ENCODE measurements around the gene NHS.

The NHS gene

DNA sequence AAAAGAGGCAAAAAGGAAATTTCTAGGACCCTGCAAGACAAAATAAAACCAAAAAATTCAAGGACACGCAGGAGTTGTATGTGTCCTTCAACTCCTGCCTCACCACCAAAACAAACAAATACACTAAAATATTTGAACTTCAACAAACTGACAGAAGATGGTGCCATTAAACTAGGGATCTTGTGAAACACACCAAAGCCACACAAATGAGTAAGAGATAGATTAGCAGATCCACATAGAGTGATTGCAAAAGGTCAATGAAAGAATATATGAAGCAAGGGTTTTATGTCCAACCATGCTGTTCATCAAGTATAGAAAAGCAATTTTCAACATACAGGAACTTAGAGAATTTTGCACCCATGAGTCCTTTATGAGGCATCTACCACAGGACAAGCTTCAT, 322.2 kb downstream of the NHS start:
- Histone ChIP-seq H3K4me2 (ENCODE audit: insufficient read depth, low read length) (no peak overlapping the region), H3K9me3 (ENCODE audit: insufficient read depth, low read length, severe bottlenecking) (no peaks in the 10 kb centered on the region), H4K20me1 (ENCODE audit: insufficient read depth, low read length) (no peaks in the 10 kb centered on the region), H2AFZ (ENCODE audit: low read depth, low read length) (no peak overlapping the region), H3K9ac (ENCODE audit: low read depth, low read length) (no peak overlapping the region), H3K4me1 (ENCODE audit: insufficient read depth, low read length) (no peaks in the 10 kb centered on the region), H3K36me3 (ENCODE audit: insufficient read depth, low read length) (no peaks in the 10 kb centered on the region), H3K27me3 (ENCODE audit: insufficient read depth, low read length, poor library complexity) (no peaks in the 10 kb centered on the region), H3K27ac (ENCODE audit: low read length) (no peak overlapping the region), H3K4me3 (ENCODE audit: low read depth in 1 of 2, low read length in 2 of 2) (no peak overlapping the region), H3K79me2 (ENCODE audit: insufficient read depth, low read length) (no peaks in the 10 kb centered on the region)
- DNase-seq = no peak
- TF ChIP-seq, protein P1, sequence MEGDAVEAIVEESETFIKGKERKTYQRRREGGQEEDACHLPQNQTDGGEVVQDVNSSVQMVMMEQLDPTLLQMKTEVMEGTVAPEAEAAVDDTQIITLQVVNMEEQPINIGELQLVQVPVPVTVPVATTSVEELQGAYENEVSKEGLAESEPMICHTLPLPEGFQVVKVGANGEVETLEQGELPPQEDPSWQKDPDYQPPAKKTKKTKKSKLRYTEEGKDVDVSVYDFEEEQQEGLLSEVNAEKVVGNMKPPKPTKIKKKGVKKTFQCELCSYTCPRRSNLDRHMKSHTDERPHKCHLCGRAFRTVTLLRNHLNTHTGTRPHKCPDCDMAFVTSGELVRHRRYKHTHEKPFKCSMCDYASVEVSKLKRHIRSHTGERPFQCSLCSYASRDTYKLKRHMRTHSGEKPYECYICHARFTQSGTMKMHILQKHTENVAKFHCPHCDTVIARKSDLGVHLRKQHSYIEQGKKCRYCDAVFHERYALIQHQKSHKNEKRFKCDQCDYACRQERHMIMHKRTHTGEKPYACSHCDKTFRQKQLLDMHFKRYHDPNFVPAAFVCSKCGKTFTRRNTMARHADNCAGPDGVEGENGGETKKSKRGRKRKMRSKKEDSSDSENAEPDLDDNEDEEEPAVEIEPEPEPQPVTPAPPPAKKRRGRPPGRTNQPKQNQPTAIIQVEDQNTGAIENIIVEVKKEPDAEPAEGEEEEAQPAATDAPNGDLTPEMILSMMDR (IDR thresholded peaks at IDR 0.05; ENCODE audit: borderline replicate concordance, extremely low read depth, low read length, poor library complexity, severe bottlenecking) = no peak
- TF ChIP-seq EZH2 (IDR thresholded peaks at IDR 0.05; ENCODE audit: borderline replicate concordance, low read depth, low read length, severe bottlenecking) = no peak
- no peak for ATAC-seq (ENCODE audit: insufficient read depth, low read depth)

DNA sequence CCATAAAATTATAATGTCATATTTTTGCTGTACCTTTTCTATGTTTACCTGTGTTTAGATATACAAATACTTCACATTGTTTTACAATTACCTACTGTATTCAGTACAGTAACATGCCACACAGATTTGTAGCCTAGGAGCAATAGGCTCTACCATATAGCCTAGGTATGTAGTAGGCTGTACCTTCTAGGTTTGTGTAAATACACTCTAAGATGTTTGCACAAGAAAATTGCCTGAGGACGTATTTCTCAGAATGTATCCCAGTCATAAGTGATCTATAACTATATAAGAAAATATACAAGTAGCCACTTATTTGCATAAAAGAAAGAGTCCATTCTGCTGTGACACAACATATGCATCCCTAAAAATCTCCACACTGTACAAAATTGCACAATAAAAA, 326.0 kb downstream of the NHS start:
- Histone ChIP-seq H3K27ac (ENCODE audit: low read length) (no peak overlapping the region), H2AFZ (ENCODE audit: low read depth, low read length) (no peak overlapping the region), H4K20me1 (ENCODE audit: insufficient read depth, low read length) (no peaks in the 10 kb centered on the region), H3K9ac (ENCODE audit: low read depth, low read length) (no peak overlapping the region), H3K79me2 (ENCODE audit: insufficient read depth, low read length) (no peaks in the 10 kb centered on the region), H3K9me3 (ENCODE audit: insufficient read depth, low read length, severe bottlenecking) (no peaks in the 10 kb centered on the region), H3K4me1 (ENCODE audit: insufficient read depth, low read length) (no peaks in the 10 kb centered on the region), H3K36me3 (ENCODE audit: insufficient read depth, low read length) (no peaks in the 10 kb centered on the region), H3K27me3 (ENCODE audit: insufficient read depth, low read length, poor library complexity) (no peaks in the 10 kb centered on the region), H3K4me2 (ENCODE audit: insufficient read depth, low read length) (no peak overlapping the region), H3K4me3 (ENCODE audit: low read depth in 1 of 2, low read length in 2 of 2) (no peak overlapping the region)
- no peak for DNase-seq
- no peak for ATAC-seq (ENCODE audit: insufficient read depth, low read depth)
- TF ChIP-seq, protein P1 (IDR thresholded peaks at IDR 0.05; ENCODE audit: borderline replicate concordance, extremely low read depth, low read length, poor library complexity, severe bottlenecking) = no peak
- no peak for TF ChIP-seq EZH2 (IDR thresholded peaks at IDR 0.05; ENCODE audit: borderline replicate concordance, low read depth, low read length, severe bottlenecking)

DNA sequence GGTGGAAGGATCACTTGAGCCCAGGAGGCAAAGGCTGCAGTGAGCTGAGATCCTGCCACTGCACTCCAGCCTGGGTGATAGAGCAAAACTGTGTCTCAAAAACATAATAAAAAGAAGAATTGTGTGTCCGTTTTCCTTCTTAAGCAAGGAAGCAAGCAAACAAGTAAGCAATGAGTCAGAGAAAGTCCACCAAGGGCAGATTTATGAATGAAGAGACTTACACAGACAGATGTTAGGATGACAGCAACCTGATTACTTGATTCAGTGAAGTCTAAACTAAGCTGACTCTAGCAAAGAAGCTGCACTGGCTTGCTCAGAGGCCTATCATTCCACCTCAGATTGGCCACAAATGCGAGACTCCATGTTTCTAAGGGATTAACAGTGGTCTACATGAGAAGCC, 328.2 kb downstream of the NHS start:
- Histone ChIP-seq H3K4me2 (ENCODE audit: insufficient read depth, low read length) (no peak overlapping the region), H3K9me3 (ENCODE audit: insufficient read depth, low read length, severe bottlenecking) (no peaks in the 10 kb centered on the region), H3K79me2 (ENCODE audit: insufficient read depth, low read length) (no peaks in the 10 kb centered on the region), H3K4me1 (ENCODE audit: insufficient read depth, low read length) (no peaks in the 10 kb centered on the region), H3K27ac (ENCODE audit: low read length) (no peak overlapping the region), H3K36me3 (ENCODE audit: insufficient read depth, low read length) (no peaks in the 10 kb centered on the region), H3K27me3 (ENCODE audit: insufficient read depth, low read length, poor library complexity) (no peaks in the 10 kb centered on the region), H3K9ac (ENCODE audit: low read depth, low read length) (no peak overlapping the region), H3K4me3 (ENCODE audit: low read depth in 1 of 2, low read length in 2 of 2) (no peak overlapping the region), H4K20me1 (ENCODE audit: insufficient read depth, low read length) (no peaks in the 10 kb centered on the region), H2AFZ (ENCODE audit: low read depth, low read length) (no peak overlapping the region)
- ATAC-seq (ENCODE audit: insufficient read depth, low read depth) (no peak), DNase-seq (no peak)
- TF ChIP-seq, protein P1 (IDR thresholded peaks at IDR 0.05; ENCODE audit: borderline replicate concordance, extremely low read depth, low read length, poor library complexity, severe bottlenecking) = no peak
- no peak for TF ChIP-seq EZH2 (IDR thresholded peaks at IDR 0.05; ENCODE audit: borderline replicate concordance, low read depth, low read length, severe bottlenecking)

DNA sequence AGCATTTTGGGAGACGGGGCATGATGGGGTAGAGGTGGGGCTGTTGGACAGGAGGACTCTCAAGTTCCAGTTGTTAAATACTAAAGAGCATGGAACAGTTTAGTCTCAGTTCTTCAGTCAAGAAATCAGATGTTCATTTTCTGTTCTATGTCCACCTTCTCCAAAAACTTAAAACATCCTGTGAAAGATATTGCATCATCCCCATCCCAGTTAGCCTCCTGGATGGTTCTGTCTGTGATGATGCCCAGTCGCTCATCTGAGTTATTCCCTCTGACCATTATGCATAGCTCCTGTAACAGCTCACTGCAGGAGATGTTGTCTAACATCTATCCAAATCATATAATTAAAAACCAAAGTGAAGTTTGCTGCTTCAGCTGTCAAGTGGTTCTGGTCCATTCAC, 330.2 kb downstream of the NHS start:
- Histone ChIP-seq H4K20me1 (ENCODE audit: insufficient read depth, low read length) (no peaks in the 10 kb centered on the region), H3K4me3 (ENCODE audit: low read depth in 1 of 2, low read length in 2 of 2) (no peak overlapping the region), H3K4me1 (ENCODE audit: insufficient read depth, low read length) (no peaks in the 10 kb centered on the region), H3K36me3 (ENCODE audit: insufficient read depth, low read length) (no peaks in the 10 kb centered on the region), H3K27me3 (ENCODE audit: insufficient read depth, low read length, poor library complexity) (no peaks in the 10 kb centered on the region), H3K9ac (ENCODE audit: low read depth, low read length) (no peak overlapping the region), H3K9me3 (ENCODE audit: insufficient read depth, low read length, severe bottlenecking) (no peaks in the 10 kb centered on the region), H3K4me2 (ENCODE audit: insufficient read depth, low read length) (no peak overlapping the region), H2AFZ (ENCODE audit: low read depth, low read length) (no peak overlapping the region), H3K27ac (ENCODE audit: low read length) (no peak overlapping the region), H3K79me2 (ENCODE audit: insufficient read depth, low read length) (no peaks in the 10 kb centered on the region)
- TF ChIP-seq EZH2 (IDR thresholded peaks at IDR 0.05; ENCODE audit: borderline replicate concordance, low read depth, low read length, severe bottlenecking) = no peak
- TF ChIP-seq, protein P1 (IDR thresholded peaks at IDR 0.05; ENCODE audit: borderline replicate concordance, extremely low read depth, low read length, poor library complexity, severe bottlenecking) = no peak
- DNase-seq = no peak
- ATAC-seq (ENCODE audit: insufficient read depth, low read depth) = no peak
